ENCODE data around the gene DNASE1L2. TPM values are rescaled to one million over a fixed set of nuclear protein-coding genes. Genes with fewer than 3 reads are reported as not detected.
"Not testable (repeated sequence)": the region's sequence is repeated elsewhere in the genome, so short reads cannot be mapped to it uniquely, and the experiment has no call there.

DNASE1L2 gene
- polyA plus RNA-seq, 3 donors from 2014 or later, result not detected

GRCh38 chr16:2233046-2233775 lies 3.0 kb upstream of the DNASE1L2 start:
- no peaks in the 10 kb centered on the region for H3K9me3 Mint-ChIP-seq
- DNase-seq, result no peak
- H3K27ac Mint-ChIP-seq, result no peak overlapping the region
- H3K4me1 Mint-ChIP-seq, result peaks cover 0 to 2% of the 10 kb centered on the region in 2 donors
- H3K27me3 Mint-ChIP-seq (ENCODE audit: low read depth in 3 of 3), result peaks cover 2 to 4% (median 3%) of the 10 kb centered on the region in 3 donors
- no peak overlapping the region for H3K4me3 Mint-ChIP-seq
- peaks cover 0 to 8% (median 4%) of the 10 kb centered on the region in 3 donors for H3K36me3 Mint-ChIP-seq

GRCh38 chr16:2233872-2234812 lies 2.1 kb upstream of the DNASE1L2 start:
- H3K9me3 Mint-ChIP-seq, result no peaks in the 10 kb centered on the region
- H3K36me3 Mint-ChIP-seq, result peaks cover 0 to 8% (median 4%) of the 10 kb centered on the region in 3 donors
- peaks cover 0 to 2% of the 10 kb centered on the region in 2 donors for H3K4me1 Mint-ChIP-seq
- no peak overlapping the region for H3K27ac Mint-ChIP-seq
- no peak for DNase-seq
- H3K27me3 Mint-ChIP-seq (ENCODE audit: low read depth in 3 of 3), result peaks cover 2 to 4% (median 3%) of the 10 kb centered on the region in 3 donors
- no peak overlapping the region for H3K4me3 Mint-ChIP-seq

- H3K4me3 Mint-ChIP-seq, result no peak overlapping the region
- H3K4me1 Mint-ChIP-seq, result peaks cover 0 to 2% of the 10 kb centered on the region in 2 donors
- H3K36me3 Mint-ChIP-seq, result peaks cover 0 to 8% (median 4%) of the 10 kb centered on the region in 3 donors
- no peak overlapping the region for H3K27ac Mint-ChIP-seq
- H3K27me3 Mint-ChIP-seq (ENCODE audit: low read depth in 3 of 3), result peaks cover 2 to 3% (median 2%) of the 10 kb centered on the region in 3 donors
- no peak for DNase-seq
- no peaks in the 10 kb centered on the region for H3K9me3 Mint-ChIP-seq
These were observed 1.5 kb upstream of the DNASE1L2 start for GRCh38 chr16:2234813-2235170.

- peaks cover 2 to 3% (median 2%) of the 10 kb centered on the region in 3 donors for H3K27me3 Mint-ChIP-seq (ENCODE audit: low read depth in 3 of 3)
- peaks cover 0 to 4% (median 3%) of the 10 kb centered on the region in 3 donors for H3K36me3 Mint-ChIP-seq
- H3K4me1 Mint-ChIP-seq, result peaks cover 0 to 2% of the 10 kb centered on the region in 2 donors
- DNase-seq, result no peak
- H3K4me3 Mint-ChIP-seq, result no peak overlapping the region
- H3K9me3 Mint-ChIP-seq, result peaks cover 0 to 2% (median 0%) of the 10 kb centered on the region in 6 donors
- H3K27ac Mint-ChIP-seq, result no peak overlapping the region
These were observed 1.0 kb upstream of the DNASE1L2 start for GRCh38 chr16:2235234-2235651.

- peaks cover 0 to 4% (median 3%) of the 10 kb centered on the region in 3 donors for H3K36me3 Mint-ChIP-seq
- H3K4me1 Mint-ChIP-seq, result peaks cover 0 to 2% of the 10 kb centered on the region in 2 donors
- H3K27ac Mint-ChIP-seq, result no peak overlapping the region
- DNase-seq, result no peak
- peaks cover 2 to 3% (median 2%) of the 10 kb centered on the region in 3 donors for H3K27me3 Mint-ChIP-seq (ENCODE audit: low read depth in 3 of 3)
- H3K9me3 Mint-ChIP-seq, result peaks cover 0 to 2% (median 0%) of the 10 kb centered on the region in 6 donors
- H3K4me3 Mint-ChIP-seq, result no peak overlapping the region
These were observed 428 bp upstream of the DNASE1L2 start for GRCh38 chr16:2235695-2236336.

- no peak overlapping the region for H3K27ac Mint-ChIP-seq
- no peak for DNase-seq
- H3K36me3 Mint-ChIP-seq, result peaks cover 0 to 4% (median 3%) of the 10 kb centered on the region in 3 donors
- peaks cover 2 to 3% (median 2%) of the 10 kb centered on the region in 3 donors for H3K27me3 Mint-ChIP-seq (ENCODE audit: low read depth in 3 of 3)
- peaks cover 0 to 2% of the 10 kb centered on the region in 2 donors for H3K4me1 Mint-ChIP-seq
- no peak overlapping the region for H3K4me3 Mint-ChIP-seq
- peaks cover 0 to 2% (median 0%) of the 10 kb centered on the region in 6 donors for H3K9me3 Mint-ChIP-seq
These were observed 848 bp downstream of the DNASE1L2 start for GRCh38 chr16:2237102-2237482.

- H3K27me3 Mint-ChIP-seq (ENCODE audit: low read depth in 3 of 3), result peaks cover 2 to 3% (median 3%) of the 10 kb centered on the region in 3 donors
- H3K36me3 Mint-ChIP-seq, result peaks cover 0 to 8% (median 7%) of the 10 kb centered on the region in 3 donors
- H3K4me1 Mint-ChIP-seq, result peaks cover 0 to 2% of the 10 kb centered on the region in 2 donors
- H3K27ac Mint-ChIP-seq, result no peak overlapping the region
- H3K9me3 Mint-ChIP-seq, result peaks cover 0 to 2% (median 0%) of the 10 kb centered on the region in 6 donors
- DNase-seq, result no peak
- no peak overlapping the region for H3K4me3 Mint-ChIP-seq
These were observed 1.4 kb downstream of the DNASE1L2 start for GRCh38 chr16:2237493-2238149.

DNA sequence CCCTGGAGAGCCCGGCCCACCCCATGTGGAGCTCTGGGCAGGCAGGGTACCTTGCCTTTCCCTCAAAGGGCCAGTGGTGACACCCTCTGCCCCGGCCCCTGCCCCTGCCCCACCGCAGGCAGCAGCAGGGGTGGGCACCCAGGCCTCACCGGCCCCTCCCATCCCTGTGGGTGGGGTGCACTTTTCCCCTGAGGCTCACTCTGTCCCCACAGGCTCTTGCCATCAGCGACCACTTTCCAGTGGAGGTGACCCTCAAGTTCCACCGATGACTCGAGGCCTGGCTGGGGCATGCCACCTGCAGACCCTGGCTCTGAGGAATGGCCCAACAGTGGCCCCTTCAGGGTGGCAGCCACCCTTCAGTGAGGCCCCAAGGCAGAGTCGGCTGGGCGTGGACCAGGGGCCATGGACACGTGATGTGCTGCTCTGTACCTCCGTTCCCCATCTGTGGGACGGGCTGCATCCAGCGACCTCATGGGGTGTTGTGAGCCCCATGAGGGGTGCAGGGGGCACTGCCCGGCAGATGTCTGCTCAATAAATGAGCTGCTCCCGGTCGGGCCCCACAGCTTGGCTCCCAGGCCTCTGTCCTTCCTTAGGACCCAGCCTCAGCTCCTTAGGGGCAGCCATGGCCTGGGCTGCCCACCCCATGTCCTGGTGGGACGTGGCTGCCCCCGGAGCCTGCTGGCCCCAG lies 2.0 kb downstream of the DNASE1L2 start:
- H3K27ac Mint-ChIP-seq, result no peak overlapping the region
- no peak for DNase-seq

GRCh38 chr16:2238838-2239675 lies 2.8 kb downstream of the DNASE1L2 start:
- Mint-ChIP-seq H3K27me3 (ENCODE audit: low read depth in 3 of 3) (peaks cover 2 to 3% (median 2%) of the 10 kb centered on the region in 3 donors), H3K4me3 (no peak overlapping the region), H3K36me3 (peaks cover 0 to 8% (median 7%) of the 10 kb centered on the region in 3 donors), H3K4me1 (peaks cover 0 to 2% of the 10 kb centered on the region in 2 donors), H3K9me3 (peaks cover 0 to 2% (median 0%) of the 10 kb centered on the region in 6 donors), H3K27ac (no peak overlapping the region)
- DNase-seq, result no peak

More for the DNA sequence above, 2.0 kb downstream of the DNASE1L2 start:
- H3K27me3 Mint-ChIP-seq (ENCODE audit: low read depth in 3 of 3), result peaks cover 2 to 3% (median 2%) of the 10 kb centered on the region in 3 donors
- peaks cover 0 to 8% (median 7%) of the 10 kb centered on the region in 3 donors for H3K36me3 Mint-ChIP-seq
- no peak overlapping the region for H3K4me3 Mint-ChIP-seq
- H3K9me3 Mint-ChIP-seq, result peaks cover 0 to 2% (median 0%) of the 10 kb centered on the region in 6 donors
- H3K4me1 Mint-ChIP-seq, result peaks cover 0 to 2% of the 10 kb centered on the region in 2 donors

- H3K27ac Mint-ChIP-seq; H3K9me3 Mint-ChIP-seq; H3K27me3 Mint-ChIP-seq (ENCODE audit: low read depth in 3 of 3); DNase-seq; H3K4me1 Mint-ChIP-seq; H3K4me3 Mint-ChIP-seq; H3K36me3 Mint-ChIP-seq: not testable (repeated sequence)
These were observed 4.1 kb downstream of the DNASE1L2 start for GRCh38 chr16:2240331-2240730.

- H3K9me3 Mint-ChIP-seq, result peaks cover 0 to 2% (median 0%) of the 10 kb centered on the region in 6 donors
- peaks cover 0 to 4% (median 4%) of the 10 kb centered on the region in 3 donors for H3K36me3 Mint-ChIP-seq
- no peak overlapping the region for H3K4me3 Mint-ChIP-seq
- H3K27me3 Mint-ChIP-seq (ENCODE audit: low read depth in 3 of 3), result peaks cover 0 to 2% (median 0%) of the 10 kb centered on the region in 3 donors
- DNase-seq, result no peak
- no peak overlapping the region for H3K27ac Mint-ChIP-seq
- H3K4me1 Mint-ChIP-seq, result no peaks in the 10 kb centered on the region
These were observed 6.4 kb downstream of the DNASE1L2 start for GRCh38 chr16:2242598-2242997.

GRCh38 chr16:2243031-2243528 lies 6.8 kb downstream of the DNASE1L2 start:
- Mint-ChIP-seq H3K27ac (no peak overlapping the region), H3K36me3 (peaks cover 0 to 4% (median 4%) of the 10 kb centered on the region in 3 donors), H3K9me3 (peaks cover 0 to 2% (median 0%) of the 10 kb centered on the region in 6 donors), H3K4me3 (no peak overlapping the region), H3K4me1 (no peaks in the 10 kb centered on the region), H3K27me3 (ENCODE audit: low read depth in 3 of 3) (peaks cover 0 to 2% (median 0%) of the 10 kb centered on the region in 3 donors)
- DNase-seq, result no peak

Measured in immature natural killer cell (primary cell).